ENCODE results near the gene DCDC1.

DCDC1 gene

DNA sequence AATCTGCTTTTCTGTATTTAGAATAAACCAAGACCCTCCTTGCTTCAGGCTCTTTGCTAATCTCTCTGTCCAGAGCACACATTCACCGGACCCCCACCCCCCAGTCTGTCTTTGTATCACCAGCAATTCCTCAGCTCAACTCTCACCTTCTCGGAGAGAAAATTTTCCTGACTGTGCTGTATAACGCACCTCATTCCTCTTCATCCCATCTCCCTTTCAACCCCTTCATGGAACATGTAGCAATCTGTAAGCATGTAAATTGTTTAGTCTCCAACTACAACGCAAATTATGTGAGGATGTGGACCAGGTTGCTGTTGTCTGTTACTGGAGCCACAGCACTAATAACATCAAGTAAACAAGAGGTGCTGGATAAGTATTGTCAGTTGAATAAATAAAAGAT lies 349.8 kb downstream of the DCDC1 start:
- H3K27ac ChIP-seq (ENCODE audit: low read depth, low read length), result no peak overlapping the region
- no peak overlapping the region for H3K9ac ChIP-seq (ENCODE audit: low read depth in 1 of 2, low read length in 2 of 2)
- no peaks in the 10 kb centered on the region for H3K4me1 ChIP-seq (ENCODE audit: control insufficient read depth in 1 of 2, insufficient read depth in 2 of 2, low read length in 2 of 2)
- H3K27me3 ChIP-seq (ENCODE audit: control insufficient read depth in 1 of 2, insufficient read depth in 2 of 2, low read length in 2 of 2), result no peaks in the 10 kb centered on the region
- no peaks in the 10 kb centered on the region for H3K9me3 ChIP-seq (ENCODE audit: control insufficient read depth in 1 of 2, low read length in 2 of 2)
- no peak overlapping the region for H3K4me3 ChIP-seq (ENCODE audit: low read depth in 1 of 2, low read length in 2 of 2)
- no peaks in the 10 kb centered on the region for H3K36me3 ChIP-seq (ENCODE audit: control insufficient read depth in 1 of 2, insufficient read depth in 2 of 2, low read length in 2 of 2)

DNA sequence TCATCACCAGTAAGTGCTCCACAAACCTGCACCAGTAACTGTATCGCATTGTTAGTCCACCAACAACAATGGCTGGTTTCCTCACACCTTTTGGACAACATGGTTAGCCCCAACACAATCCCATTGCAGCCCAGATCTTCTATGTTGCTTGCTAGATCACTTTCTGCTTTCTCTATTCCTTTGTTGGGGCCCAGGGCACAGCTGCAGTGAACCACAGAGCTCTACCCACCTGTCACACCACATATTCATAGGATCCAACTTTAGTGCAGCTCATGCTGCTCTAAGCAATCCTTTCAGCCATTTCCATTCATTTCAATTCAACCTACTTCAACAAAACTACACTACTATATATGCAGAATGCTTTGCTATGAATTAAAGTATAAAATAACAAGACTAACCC lies 364.3 kb downstream of the DCDC1 start:
- Histone ChIP-seq H3K9ac (ENCODE audit: low read depth in 1 of 2, low read length in 2 of 2) (no peak overlapping the region), H3K4me1 (ENCODE audit: control insufficient read depth in 1 of 2, insufficient read depth in 2 of 2, low read length in 2 of 2) (no peaks in the 10 kb centered on the region), H3K9me3 (ENCODE audit: control insufficient read depth in 1 of 2, low read length in 2 of 2) (no peaks in the 10 kb centered on the region), H3K27ac (ENCODE audit: low read depth, low read length) (no peak overlapping the region), H3K27me3 (ENCODE audit: control insufficient read depth in 1 of 2, insufficient read depth in 2 of 2, low read length in 2 of 2) (no peaks in the 10 kb centered on the region), H3K4me3 (ENCODE audit: low read depth in 1 of 2, low read length in 2 of 2) (no peak overlapping the region), H3K36me3 (ENCODE audit: control insufficient read depth in 1 of 2, insufficient read depth in 2 of 2, low read length in 2 of 2) (no peaks in the 10 kb centered on the region)

DNA sequence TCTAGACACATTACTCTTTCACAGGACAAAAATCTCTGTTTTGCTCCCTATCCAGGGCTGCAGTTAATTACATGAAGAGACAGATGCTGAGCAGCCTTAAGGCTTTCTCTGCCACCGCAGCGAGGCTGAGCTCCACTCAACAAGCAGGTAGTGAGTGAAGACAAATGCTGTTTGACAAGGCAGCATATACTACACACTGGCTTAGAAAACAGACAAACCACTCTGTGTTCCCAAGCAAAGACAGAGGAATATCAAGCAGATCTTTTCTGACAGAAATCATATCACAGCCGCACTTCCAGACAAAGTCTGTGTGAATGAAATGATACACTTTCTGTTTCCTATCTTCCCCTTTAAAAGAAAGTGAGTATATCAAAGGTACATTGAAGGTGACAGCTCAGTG lies 368.1 kb downstream of the DCDC1 start:
- no peaks in the 10 kb centered on the region for H3K9me3 ChIP-seq (ENCODE audit: control insufficient read depth in 1 of 2, low read length in 2 of 2)
- H3K36me3 ChIP-seq (ENCODE audit: control insufficient read depth in 1 of 2, insufficient read depth in 2 of 2, low read length in 2 of 2), result no peaks in the 10 kb centered on the region
- H3K4me1 ChIP-seq (ENCODE audit: control insufficient read depth in 1 of 2, insufficient read depth in 2 of 2, low read length in 2 of 2), result no peaks in the 10 kb centered on the region
- H3K4me3 ChIP-seq (ENCODE audit: low read depth in 1 of 2, low read length in 2 of 2), result no peak overlapping the region
- H3K9ac ChIP-seq (ENCODE audit: low read depth in 1 of 2, low read length in 2 of 2), result no peak overlapping the region
- H3K27ac ChIP-seq (ENCODE audit: low read depth, low read length), result no peak overlapping the region
- no peaks in the 10 kb centered on the region for H3K27me3 ChIP-seq (ENCODE audit: control insufficient read depth in 1 of 2, insufficient read depth in 2 of 2, low read length in 2 of 2)

DNA sequence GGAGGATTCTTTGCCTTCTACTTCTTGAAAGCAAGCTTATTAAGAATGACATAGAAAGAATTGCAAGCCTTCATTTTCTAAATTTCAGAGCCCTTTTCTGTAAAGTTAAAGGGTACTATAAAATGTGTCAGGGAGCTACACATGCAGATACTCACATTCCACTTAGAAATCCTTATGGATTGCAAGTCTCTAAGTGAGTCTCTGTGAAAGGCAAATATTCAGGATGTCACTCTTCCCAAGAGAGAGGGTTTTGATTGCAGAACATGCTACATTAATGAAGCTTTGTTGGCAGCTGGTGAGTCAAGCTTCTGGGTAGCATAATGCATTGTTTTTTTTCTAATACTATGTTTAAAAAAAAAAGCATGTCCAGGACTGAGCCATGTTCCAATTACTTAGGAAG lies 369.2 kb downstream of the DCDC1 start:
- no peaks in the 10 kb centered on the region for H3K4me1 ChIP-seq (ENCODE audit: control insufficient read depth in 1 of 2, insufficient read depth in 2 of 2, low read length in 2 of 2)
- no peaks in the 10 kb centered on the region for H3K36me3 ChIP-seq (ENCODE audit: control insufficient read depth in 1 of 2, insufficient read depth in 2 of 2, low read length in 2 of 2)
- no peaks in the 10 kb centered on the region for H3K27me3 ChIP-seq (ENCODE audit: control insufficient read depth in 1 of 2, insufficient read depth in 2 of 2, low read length in 2 of 2)
- no peak overlapping the region for H3K9ac ChIP-seq (ENCODE audit: low read depth in 1 of 2, low read length in 2 of 2)
- no peaks in the 10 kb centered on the region for H3K9me3 ChIP-seq (ENCODE audit: control insufficient read depth in 1 of 2, low read length in 2 of 2)
- no peak overlapping the region for H3K27ac ChIP-seq (ENCODE audit: low read depth, low read length)
- H3K4me3 ChIP-seq (ENCODE audit: low read depth in 1 of 2, low read length in 2 of 2), result no peak overlapping the region

DNA sequence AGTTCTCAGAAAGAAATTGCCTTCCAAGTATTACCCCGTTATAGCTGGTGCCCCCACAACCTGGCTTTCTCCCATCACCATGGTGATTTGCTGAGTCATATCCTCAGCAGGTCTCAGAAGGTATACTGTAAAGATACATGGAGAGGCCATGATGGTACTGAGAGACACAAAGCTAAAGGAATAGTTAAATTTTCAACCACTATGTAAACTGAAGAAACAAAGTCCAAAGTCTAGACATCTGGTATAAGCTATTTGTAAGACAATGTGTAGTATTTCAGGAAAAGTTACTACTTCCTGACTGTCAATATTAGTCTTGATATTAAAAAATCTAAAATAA lies 377.1 kb downstream of the DCDC1 start:
- no peaks in the 10 kb centered on the region for H3K9me3 ChIP-seq (ENCODE audit: control insufficient read depth in 1 of 2, low read length in 2 of 2)
- H3K9ac ChIP-seq (ENCODE audit: low read depth in 1 of 2, low read length in 2 of 2), result no peak overlapping the region
- H3K4me1 ChIP-seq (ENCODE audit: control insufficient read depth in 1 of 2, insufficient read depth in 2 of 2, low read length in 2 of 2), result no peaks in the 10 kb centered on the region
- no peaks in the 10 kb centered on the region for H3K36me3 ChIP-seq (ENCODE audit: control insufficient read depth in 1 of 2, insufficient read depth in 2 of 2, low read length in 2 of 2)
- no peaks in the 10 kb centered on the region for H3K27me3 ChIP-seq (ENCODE audit: control insufficient read depth in 1 of 2, insufficient read depth in 2 of 2, low read length in 2 of 2)
- H3K4me3 ChIP-seq (ENCODE audit: low read depth in 1 of 2, low read length in 2 of 2), result no peak overlapping the region
- H3K27ac ChIP-seq (ENCODE audit: low read depth, low read length), result no peak overlapping the region

DNA sequence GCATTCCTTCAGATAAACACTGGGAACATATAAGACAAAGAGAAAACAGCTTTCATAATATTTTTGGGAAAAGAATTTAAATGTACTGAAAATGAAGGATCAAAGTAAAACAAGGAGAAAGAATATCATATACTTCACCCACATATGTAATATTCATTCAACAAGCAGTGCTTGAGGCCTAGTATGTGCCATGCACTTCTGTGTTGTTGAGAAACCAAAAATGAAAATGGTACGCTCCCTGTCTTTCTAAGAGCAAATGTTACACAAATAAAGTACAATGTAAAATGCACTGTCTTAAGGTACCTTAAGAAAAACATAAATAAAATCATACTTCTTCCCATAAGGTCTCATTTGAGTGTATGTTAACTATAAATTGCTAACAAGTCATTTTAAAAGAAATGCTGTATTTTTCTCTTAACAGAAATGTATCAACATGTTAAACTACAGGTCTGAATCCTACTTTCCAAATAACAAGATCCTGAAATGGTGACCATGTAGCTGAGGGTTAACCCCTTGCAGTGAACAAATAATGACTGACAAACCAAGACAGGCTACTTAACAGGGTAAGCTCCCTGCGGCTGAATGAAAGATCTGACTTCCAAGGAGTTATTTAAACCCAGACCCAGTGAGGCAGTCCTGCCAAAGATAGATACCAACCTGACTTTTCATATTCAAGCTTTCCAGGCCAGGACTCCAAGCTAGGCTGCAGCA lies 377.6 kb downstream of the DCDC1 start:
- Histone ChIP-seq H3K4me3 (ENCODE audit: low read depth in 1 of 2, low read length in 2 of 2) (no peak overlapping the region), H3K27me3 (ENCODE audit: control insufficient read depth in 1 of 2, insufficient read depth in 2 of 2, low read length in 2 of 2) (no peaks in the 10 kb centered on the region), H3K36me3 (ENCODE audit: control insufficient read depth in 1 of 2, insufficient read depth in 2 of 2, low read length in 2 of 2) (no peaks in the 10 kb centered on the region), H3K27ac (ENCODE audit: low read depth, low read length) (no peak overlapping the region), H3K9me3 (ENCODE audit: control insufficient read depth in 1 of 2, low read length in 2 of 2) (no peaks in the 10 kb centered on the region), H3K9ac (ENCODE audit: low read depth in 1 of 2, low read length in 2 of 2) (no peak overlapping the region), H3K4me1 (ENCODE audit: control insufficient read depth in 1 of 2, insufficient read depth in 2 of 2, low read length in 2 of 2) (no peaks in the 10 kb centered on the region)

DNA sequence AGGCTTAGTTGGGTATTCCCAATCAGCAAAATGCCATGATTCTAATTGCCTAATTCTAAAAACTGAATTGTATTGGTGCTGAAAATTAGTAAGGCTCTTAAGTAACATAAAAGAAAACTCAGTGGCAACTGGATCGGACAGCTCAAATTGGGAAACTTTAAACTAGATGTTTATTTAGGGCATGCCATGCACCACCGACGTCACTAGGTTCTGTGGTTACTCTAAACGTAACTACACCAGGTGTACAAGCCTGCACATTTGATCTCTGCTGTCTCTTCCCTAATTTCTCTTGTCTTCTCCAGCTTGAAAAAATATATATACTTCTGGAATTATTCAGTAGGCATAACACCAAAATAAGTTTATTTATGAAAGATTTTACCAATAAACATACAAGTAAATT lies 378.2 kb downstream of the DCDC1 start:
- no peaks in the 10 kb centered on the region for H3K9me3 ChIP-seq (ENCODE audit: control insufficient read depth in 1 of 2, low read length in 2 of 2)
- no peaks in the 10 kb centered on the region for H3K27me3 ChIP-seq (ENCODE audit: control insufficient read depth in 1 of 2, insufficient read depth in 2 of 2, low read length in 2 of 2)
- no peaks in the 10 kb centered on the region for H3K36me3 ChIP-seq (ENCODE audit: control insufficient read depth in 1 of 2, insufficient read depth in 2 of 2, low read length in 2 of 2)
- no peak overlapping the region for H3K27ac ChIP-seq (ENCODE audit: low read depth, low read length)
- H3K4me3 ChIP-seq (ENCODE audit: low read depth in 1 of 2, low read length in 2 of 2), result no peak overlapping the region
- H3K4me1 ChIP-seq (ENCODE audit: control insufficient read depth in 1 of 2, insufficient read depth in 2 of 2, low read length in 2 of 2), result no peaks in the 10 kb centered on the region
- H3K9ac ChIP-seq (ENCODE audit: low read depth in 1 of 2, low read length in 2 of 2), result no peak overlapping the region

DNA sequence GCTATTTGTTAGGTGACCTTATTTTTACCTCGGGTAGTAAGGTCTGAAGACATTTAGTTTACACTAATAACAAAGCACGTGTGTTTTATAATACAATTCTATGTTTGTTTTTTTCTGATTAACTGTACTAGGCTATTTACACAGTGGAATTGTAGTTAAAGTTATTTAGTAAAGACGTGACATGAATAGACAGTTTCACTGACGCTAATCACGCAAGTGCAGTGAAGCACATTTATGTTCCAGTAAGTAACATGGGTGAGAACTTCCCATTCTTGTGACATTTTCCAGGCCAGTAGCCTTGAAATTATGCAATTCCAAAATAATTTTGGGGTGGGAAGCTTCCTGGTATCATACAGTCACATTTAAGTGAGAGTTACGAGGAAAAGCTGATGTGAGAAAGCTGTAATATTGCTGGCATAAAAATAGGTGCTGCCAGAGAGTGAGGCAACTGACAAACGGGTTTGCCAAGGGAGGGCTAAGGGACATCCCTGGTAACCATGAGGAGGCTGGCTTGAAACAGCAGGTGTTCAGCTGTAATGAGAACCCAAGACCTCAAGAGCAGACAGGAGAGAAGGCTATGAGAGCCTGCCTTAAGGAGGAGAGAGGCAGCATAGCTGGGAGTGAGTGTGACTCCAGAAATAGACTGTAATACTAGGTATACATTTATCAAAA lies 378.8 kb downstream of the DCDC1 start:
- Histone ChIP-seq H3K27me3 (ENCODE audit: control insufficient read depth in 1 of 2, insufficient read depth in 2 of 2, low read length in 2 of 2) (no peaks in the 10 kb centered on the region), H3K9me3 (ENCODE audit: control insufficient read depth in 1 of 2, low read length in 2 of 2) (no peaks in the 10 kb centered on the region), H3K9ac (ENCODE audit: low read depth in 1 of 2, low read length in 2 of 2) (no peak overlapping the region), H3K4me3 (ENCODE audit: low read depth in 1 of 2, low read length in 2 of 2) (no peak overlapping the region), H3K4me1 (ENCODE audit: control insufficient read depth in 1 of 2, insufficient read depth in 2 of 2, low read length in 2 of 2) (no peaks in the 10 kb centered on the region), H3K36me3 (ENCODE audit: control insufficient read depth in 1 of 2, insufficient read depth in 2 of 2, low read length in 2 of 2) (no peaks in the 10 kb centered on the region), H3K27ac (ENCODE audit: low read depth, low read length) (no peak overlapping the region)

DNA sequence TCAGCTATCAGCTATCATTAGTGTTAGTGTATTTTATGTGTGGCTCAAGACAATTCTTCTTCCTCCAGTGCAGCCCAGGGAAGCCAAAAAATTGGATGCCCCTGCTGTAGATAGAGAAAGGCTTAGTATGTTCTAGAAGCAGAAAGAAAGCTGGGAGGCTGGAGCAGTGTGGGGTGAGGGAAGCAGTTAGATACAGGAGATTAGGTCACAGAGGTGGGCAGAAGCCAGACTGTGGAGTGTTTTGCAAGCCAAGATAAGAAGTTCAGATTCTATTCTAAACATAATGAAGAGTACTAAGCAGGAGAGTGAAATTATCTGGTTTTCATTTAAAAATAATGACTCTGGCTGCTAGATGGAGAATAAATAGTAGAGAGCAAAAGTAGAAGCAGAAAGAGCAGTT lies 381.7 kb downstream of the DCDC1 start:
- no peaks in the 10 kb centered on the region for H3K4me1 ChIP-seq (ENCODE audit: control insufficient read depth in 1 of 2, insufficient read depth in 2 of 2, low read length in 2 of 2)
- H3K27me3 ChIP-seq (ENCODE audit: control insufficient read depth in 1 of 2, insufficient read depth in 2 of 2, low read length in 2 of 2), result no peaks in the 10 kb centered on the region
- H3K27ac ChIP-seq (ENCODE audit: low read depth, low read length), result no peak overlapping the region
- no peaks in the 10 kb centered on the region for H3K9me3 ChIP-seq (ENCODE audit: control insufficient read depth in 1 of 2, low read length in 2 of 2)
- no peaks in the 10 kb centered on the region for H3K36me3 ChIP-seq (ENCODE audit: control insufficient read depth in 1 of 2, insufficient read depth in 2 of 2, low read length in 2 of 2)
- H3K9ac ChIP-seq (ENCODE audit: low read depth in 1 of 2, low read length in 2 of 2), result no peak overlapping the region
- H3K4me3 ChIP-seq (ENCODE audit: low read depth in 1 of 2, low read length in 2 of 2), result no peak overlapping the region

DNA sequence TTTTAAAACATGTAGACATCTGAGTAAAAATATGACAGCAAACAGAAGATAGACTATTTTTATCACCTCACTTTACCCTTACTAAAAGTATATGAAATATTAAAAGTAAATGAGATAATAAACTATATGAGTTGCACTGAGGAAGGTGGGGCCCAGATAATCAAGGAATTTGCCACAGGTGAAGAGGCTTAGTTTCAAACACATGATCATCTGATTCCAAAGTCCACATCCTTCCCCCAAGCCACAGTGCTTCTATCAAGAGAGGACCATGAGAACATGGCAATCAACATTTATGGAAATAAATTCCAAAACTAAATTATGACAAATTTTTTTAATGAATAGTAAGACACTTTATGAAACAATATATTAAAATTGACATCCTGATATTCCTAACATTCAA lies 384.0 kb downstream of the DCDC1 start:
- Histone ChIP-seq H3K27me3 (ENCODE audit: control insufficient read depth in 1 of 2, insufficient read depth in 2 of 2, low read length in 2 of 2) (no peaks in the 10 kb centered on the region), H3K9ac (ENCODE audit: low read depth in 1 of 2, low read length in 2 of 2) (no peak overlapping the region), H3K4me3 (ENCODE audit: low read depth in 1 of 2, low read length in 2 of 2) (no peak overlapping the region), H3K36me3 (ENCODE audit: control insufficient read depth in 1 of 2, insufficient read depth in 2 of 2, low read length in 2 of 2) (no peaks in the 10 kb centered on the region), H3K4me1 (ENCODE audit: control insufficient read depth in 1 of 2, insufficient read depth in 2 of 2, low read length in 2 of 2) (no peaks in the 10 kb centered on the region), H3K27ac (ENCODE audit: low read depth, low read length) (no peak overlapping the region), H3K9me3 (ENCODE audit: control insufficient read depth in 1 of 2, low read length in 2 of 2) (no peaks in the 10 kb centered on the region)

Measured in duodenal mucosa (tissue), 2 donors.